Adrenal gland (tissue), 12 donors: ENCODE data around the gene HOXA3. TPM values are rescaled to one million over a fixed set of nuclear protein-coding genes. Genes with fewer than 3 reads are reported as not detected.

ENCODE experiments used
- DNase-seq, 7 donors: peaks; one replicate each; pipeline ENCODE4 v3.0.0-alpha.2; 2019 to 2020
- H3K27ac ChIP-seq, 5 donors: fragments of 200-600 bp; sonication (generic) in 4 of 5; 1 replicate in 3 of 5; 2 replicates in 2 of 5; pipeline versions ENCODE4 v1.5.1 to v1.8.0; 2016 to 2020; ENCODE audit warnings: mild to moderate bottlenecking in 1 of 5
- H3K27me3 ChIP-seq: fragments of 200-600 bp; 2 replicates; pipeline ENCODE4 v1.8.0; 2021
- H3K36me3 ChIP-seq, 2 donors: fragments of 200-600 bp; replicated peaks in 1 of 2; 1 replicate in 1 of 2; 2 replicates in 1 of 2; pipeline versions ENCODE4 v1.5.1 to v1.8.0; 2018 to 2022
- H3K4me1 ChIP-seq, 2 donors: fragments of 200-600 bp; replicated peaks in 1 of 2; 1 replicate in 1 of 2; 2 replicates in 1 of 2; pipeline versions ENCODE4 v1.5.1 to v1.8.0; 2018 to 2021
- H3K4me3 ChIP-seq, 4 donors: fragments of 200-600 bp; sonication (generic) in 3 of 4; one replicate each; pipeline ENCODE4 v1.5.1; 2016 to 2018
- H3K9me3 ChIP-seq, 3 donors: fragments of 200-600 bp; sonication (generic) in 1 of 3; replicated peaks in 1 of 3; 1 replicate in 2 of 3; 2 replicates in 1 of 3; pipeline versions ENCODE4 v1.5.1 to v1.8.0; 2016 to 2021
- CTCF ChIP-seq, 6 experiments: fragments of 450-650 bp in 4 of 6; fragments of 200-600 bp in 2 of 6; sonication (generic) in 1 of 6; IDR thresholded peaks; 1 replicate in 5 of 6; 2 replicates in 1 of 6; pipeline versions ENCODE4 v1.5.1 to v1.8.0; 2016 to 2021; ENCODE audit warnings: antibody characterized with exemption in 6 of 6, mild to moderate bottlenecking in 2 of 6, moderate library complexity in 1 of 6
- POLR2A ChIP-seq, 2 donors: fragments of 450-650 bp; IDR thresholded peaks; one replicate each; pipeline ENCODE4 v1.6.1; 2017; ENCODE audit warnings: antibody characterized with exemption in 2 of 2, mild to moderate bottlenecking in 2 of 2, moderate library complexity in 1 of 2
- whole genome bisulfite sequencing, 4 donors: extraction: QIAGEN DNeasy Blood & Tissue Kit in 2 of 4; methylation state at CpG; one replicate each; pipeline versions ENCODE4 v1.1.5 to v1.1.7; 2013 to 2017; 5-methylcytosine and 5-hydroxymethylcytosine counted together
- intact Hi-C, 2 donors: fragments of 100-400 bp; cut with DNase I; formaldehyde crosslinking; loops; one replicate each; pipeline versions ENCODE4 v1.14.1 to v1.15.0; 2022 to 2023
- polyA plus RNA-seq, 3 donors: library from polyadenylated mRNA; stranded (reverse); fragments of 200-250 nt in 2 of 3; fragments of 350-450 nt in 1 of 3; fragmentation: Illumina TruSeq in 1 of 3; extraction: RNeasy Lipid Tissue Mini Kit (QIAGEN cat#74804) in 1 of 3; gene quantifications; one replicate each; pipeline ENCODE4 v1.2.3, GENCODE V29; 2013 to 2014
- total RNA-seq, 9 donors: library from RNA; depleted of rRNA in 4 of 9; stranded (reverse); fragments of >200 nt in 4 of 9; fragments of 120-200 nt in 1 of 9; fragmentation: NEBNext Ultra II Directional in 1 of 9; extraction: Animal tissue kit (Norgen Biotek cat#: 25700) in 1 of 9; gene quantifications; one replicate each; pipeline versions ENCODE4 v1.1.0 to v1.2.4, GENCODE V29; 2013 to 2023
- donor health status: healthy with polysubstance abuse.
- donor health status: Bipolar disorder and iron deficiency.
- donor health status: DM: yes; HTN: yes; CAD: no.
- donor health status: DM: no; HTN: no; CAD: no.
- donor health status: DM: no; HTN: no; CAD: no.
- donor health status: DM: yes; HTN: yes; CAD: no.

HOXA3 gene
- total and polyA plus RNA-seq, 12 donors, result 1.0 to 32.7 (median 3.8) TPM

GRCh38 chr7:27173511-27173955 lies 21.1 kb upstream of the HOXA3 start:
- H3K4me1 ChIP-seq, result peaks cover 16 to 17% of the 10 kb centered on the region in 2 donors
- peak overlapping the region in 2 of 4 donors; percentile 39 to 66 for H3K4me3 ChIP-seq
- WGBS, 4 donors, result 1 to 8% (median 2%) methylated on average over 5 to 59 of the region's 59 CpGs
- intact Hi-C loops, result no loop called here
- no peaks in the 10 kb centered on the region for H3K9me3 ChIP-seq
- H3K27me3 ChIP-seq, result peaks cover 52% of the 10 kb centered on the region
- TF ChIP-seq CTCF (IDR thresholded peaks at IDR 0.05) (no peak), POLR2A (IDR thresholded peaks at IDR 0.05) (no peak)
- H3K27ac ChIP-seq, result peak overlapping the region in 4 of 5 donors; percentile 65 to 89 (median 82)
- peak; percentile 30 to 53 (median 46) for DNase-seq
- H3K36me3 ChIP-seq, result no peaks in the 10 kb centered on the region

- no peak for TF ChIP-seq CTCF (IDR thresholded peaks at IDR 0.05)
- peak in 1 of 2 donors; percentile 31 for TF ChIP-seq POLR2A (IDR thresholded peaks at IDR 0.05)
- Histone ChIP-seq H3K27me3 (peaks cover 52% of the 10 kb centered on the region), H3K27ac (peak overlapping the region in 4 of 5 donors; percentile 65 to 89 (median 82)), H3K4me3 (peak overlapping the region in 2 of 4 donors; percentile 39 to 66), H3K9me3 (no peaks in the 10 kb centered on the region), H3K4me1 (peaks cover 16 to 17% of the 10 kb centered on the region in 2 donors), H3K36me3 (no peaks in the 10 kb centered on the region)
- DNase-seq, result peak; percentile 57 to 80 (median 75)
- 2 to 20% (median 3%) methylated on average over 13 to 58 of the region's 58 CpGs for WGBS, 4 donors
- intact Hi-C loops, result no loop called here
Measured at GRCh38 chr7:27172823-27173510, 20.6 kb upstream of the HOXA3 start.

- Histone ChIP-seq H3K4me1 (peaks cover 16 to 17% of the 10 kb centered on the region in 2 donors), H3K9me3 (no peaks in the 10 kb centered on the region), H3K36me3 (no peaks in the 10 kb centered on the region), H3K27me3 (peaks cover 53% of the 10 kb centered on the region), H3K4me3 (peak overlapping the region in 1 of 4 donors; percentile 66), H3K27ac (peak overlapping the region in 1 of 5 donors; percentile 20)
- DNase-seq, result peak in 4 of 7 donors; percentile 12 to 47 (median 14)
- TF ChIP-seq POLR2A (IDR thresholded peaks at IDR 0.05) (no peak), CTCF (IDR thresholded peaks at IDR 0.05) (no peak)
- WGBS, 4 donors, result 33 to 45% (median 45%) methylated on average over 8 to 10 of the region's 10 CpGs
- intact Hi-C loops, result no loop called here
Measured at GRCh38 chr7:27172315-27172774, 20.0 kb upstream of the HOXA3 start.

- Histone ChIP-seq H3K27ac (no peak overlapping the region), H3K4me3 (peak overlapping the region in 1 of 4 donors; percentile 66), H3K36me3 (no peaks in the 10 kb centered on the region), H3K4me1 (peaks cover 16 to 17% of the 10 kb centered on the region in 2 donors), H3K9me3 (no peaks in the 10 kb centered on the region), H3K27me3 (peaks cover 58% of the 10 kb centered on the region)
- intact Hi-C loops, result no loop called here
- WGBS, 4 donors, result 46 to 56% (median 52%) methylated on average over 30 of the region's 30 CpGs
- DNase-seq, result peak in 3 of 7 donors; percentile 12 to 51 (median 21)
- no peak for TF ChIP-seq CTCF (IDR thresholded peaks at IDR 0.05)
- no peak for TF ChIP-seq POLR2A (IDR thresholded peaks at IDR 0.05)
Measured at GRCh38 chr7:27171637-27172314, 19.4 kb upstream of the HOXA3 start.
